Hepatocyte (in vitro differentiated cells): ENCODE results near the gene KCNQ5. TPM values are rescaled to one million over a fixed set of nuclear protein-coding genes. Genes with fewer than 3 reads are reported as not detected.

Experiments used
- DNase-seq: peaks from one replicate; pipeline ENCODE4 v3.0.0-alpha.2; 2016; ENCODE audit warnings: low spot score
- H2AFZ ChIP-seq: fragments of 200-600 bp; sonication (generic); 2 replicates; pipeline ENCODE4 v1.6.0; 2016; ENCODE audit warnings: antibody characterized with exemption, mild to moderate bottlenecking
- H3K27ac ChIP-seq: fragments of 200-600 bp; sonication (generic); 2 replicates; pipeline ENCODE4 v1.5.1; 2016; ENCODE audit warnings: mild to moderate bottlenecking
- H3K27me3 ChIP-seq: fragments of 200-600 bp; sonication (generic); 2 replicates; pipeline ENCODE4 v1.6.1; 2016
- H3K36me3 ChIP-seq: fragments of 200-600 bp; sonication (generic); replicated peaks from 2 replicates; pipeline ENCODE4 v1.5.1; 2016; ENCODE audit warnings: low read depth; ENCODE audit not compliant: insufficient read depth
- H3K4me1 ChIP-seq: fragments of 200-600 bp; sonication (generic); 2 replicates; pipeline ENCODE4 v1.5.1; 2016; ENCODE audit warnings: mild to moderate bottlenecking, moderate library complexity; ENCODE audit not compliant: insufficient read depth
- H3K4me2 ChIP-seq: fragments of 200-600 bp; sonication (generic); 2 replicates; pipeline ENCODE4 v1.6.0; 2016
- H3K4me3 ChIP-seq: fragments of 200-600 bp; sonication (generic); 2 replicates; pipeline ENCODE4 v1.5.1; 2016; ENCODE audit warnings: mild to moderate bottlenecking
- H3K79me2 ChIP-seq: fragments of 200-600 bp; sonication (generic); 2 replicates; pipeline ENCODE4 v1.6.0; 2017; ENCODE audit warnings: mild to moderate bottlenecking
- H3K9me2 ChIP-seq: fragments of 200-600 bp; sonication (generic); replicated peaks from 2 replicates; pipeline ENCODE4 v1.6.0; 2017; ENCODE audit warnings: mild to moderate bottlenecking; ENCODE audit not compliant: insufficient read depth
- H3K9me3 ChIP-seq: fragments of 200-600 bp; sonication (generic); 2 replicates; pipeline ENCODE4 v1.5.1; 2016; ENCODE audit warnings: low read depth, mild to moderate bottlenecking
- H4K20me1 ChIP-seq: fragments of 200-600 bp; sonication (generic); 2 replicates; pipeline ENCODE4 v1.6.0; 2016; ENCODE audit warnings: mild to moderate bottlenecking; ENCODE audit not compliant: insufficient read depth, poor library complexity, severe bottlenecking
- CTCF ChIP-seq: fragments of 200-600 bp; sonication (generic); IDR thresholded peaks from 2 replicates; pipeline ENCODE4 v1.5.1; 2016; ENCODE audit warnings: antibody characterized with exemption, mild to moderate bottlenecking; ENCODE audit not compliant: poor library complexity
- EZH2 ChIP-seq: fragments of 200-600 bp; sonication (generic); IDR thresholded peaks from 2 replicates; pipeline ENCODE4 v1.6.1; 2016; ENCODE audit warnings: antibody characterized with exemption, mild to moderate bottlenecking, borderline replicate concordance
- EZH2phosphoT487 ChIP-seq: fragments of 200-600 bp; sonication (generic); IDR thresholded peaks from one replicate; pipeline ENCODE4 v1.6.1; 2018; ENCODE audit warnings: antibody characterized with exemption, mild to moderate bottlenecking, low read depth, moderate library complexity; ENCODE audit not compliant: unreplicated experiment, severe bottlenecking
- whole genome bisulfite sequencing: methylation state at CpG from one replicate; pipeline ENCODE4 v1.1.6; 2016; ENCODE audit warnings: low lambda C conversion rate; ENCODE audit errors: missing lambda C conversion rate; 5-methylcytosine and 5-hydroxymethylcytosine counted together
- polyA plus RNA-seq: library from polyadenylated mRNA; unstranded; fragments of >200 nt; fragmentation: Nextera tagmentation; extraction: Ambion mirVana; gene quantifications from 2 replicates; pipeline ENCODE4 v1.2.1, GENCODE V29; 2016
- total RNA-seq: library from RNA; depleted of rRNA; stranded (reverse); fragments of >200 nt; gene quantifications from 2 replicates; pipeline ENCODE4 v1.2.3, GENCODE V29; 2014

KCNQ5 gene
- total and polyA plus RNA-seq, 2 experiments from 2014 or later, result 1.6 to 2.0 TPM

DNA sequence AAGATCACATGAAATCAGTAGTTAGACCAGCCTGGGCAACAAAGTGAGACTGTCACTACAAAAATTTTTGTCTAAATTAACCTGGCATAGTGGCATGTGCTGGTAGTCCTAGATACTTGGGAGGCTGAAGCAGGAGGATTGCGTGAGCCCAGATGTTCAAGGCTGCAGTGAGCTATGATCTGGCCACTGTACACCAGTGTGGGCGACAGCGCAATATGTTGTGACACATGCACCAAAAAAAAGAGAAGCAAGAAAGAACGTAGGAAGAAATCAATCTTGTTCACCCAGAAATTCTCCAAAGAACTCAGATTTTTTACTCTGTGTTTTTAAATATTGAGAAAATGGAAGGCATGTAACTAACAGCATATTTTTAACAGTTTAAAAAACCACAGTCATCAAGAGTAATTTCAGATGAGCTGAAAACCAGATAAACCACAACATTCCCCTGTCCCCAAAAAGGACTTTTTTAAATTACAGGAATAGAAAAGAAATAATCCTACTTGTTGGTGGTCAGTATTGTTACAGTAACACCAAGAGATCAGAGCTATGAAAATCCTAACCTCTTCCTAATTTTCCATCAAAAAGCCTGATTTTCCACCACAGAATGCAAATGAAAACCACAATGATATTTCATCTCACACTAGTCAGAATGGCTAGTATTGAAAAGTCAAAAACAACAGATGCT, 363.3 kb downstream of the KCNQ5 start:
- TF ChIP-seq CTCF (no peak), EZH2phosphoT487 (no peak), EZH2 (no peak)
- H3K9me2 ChIP-seq, result no peaks in the 10 kb centered on the region
- H3K79me2 ChIP-seq, result no peaks in the 10 kb centered on the region

DNA sequence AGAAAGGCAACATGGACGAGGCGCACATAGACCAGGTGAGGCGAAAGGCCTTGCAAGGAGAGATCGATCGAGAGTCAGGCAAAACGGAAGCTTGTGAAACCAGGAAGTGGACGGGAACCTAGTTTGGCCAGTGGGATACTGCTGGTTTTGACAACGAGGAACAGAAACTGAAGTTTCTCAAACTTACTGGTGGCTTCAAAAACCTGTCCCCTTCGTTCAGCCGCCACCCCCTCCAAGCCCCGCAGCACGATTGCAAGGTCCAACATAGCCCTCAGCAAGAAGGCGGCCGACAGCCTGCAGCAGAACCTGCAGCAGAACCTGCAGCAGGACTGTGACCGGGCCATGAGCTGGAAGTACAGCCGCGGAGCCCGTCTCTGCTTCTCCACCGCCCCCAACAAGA, 365.4 kb downstream of the KCNQ5 start:
- TF ChIP-seq CTCF, result no peak
- TF ChIP-seq EZH2phosphoT487, result no peak
- TF ChIP-seq EZH2, result no peak
- no peaks in the 10 kb centered on the region for H4K20me1 ChIP-seq
- H2AFZ ChIP-seq, result no peak overlapping the region
- 93% methylated on average over 18 of the region's 19 CpGs for WGBS
- no peaks in the 10 kb centered on the region for H3K9me2 ChIP-seq
- no peak overlapping the region for H3K4me3 ChIP-seq
- no peaks in the 10 kb centered on the region for H3K4me1 ChIP-seq
- H3K27me3 ChIP-seq, result no peaks in the 10 kb centered on the region
- H3K27ac ChIP-seq, result no peak overlapping the region
- no peak overlapping the region for H3K4me2 ChIP-seq
- H3K36me3 ChIP-seq, result no peaks in the 10 kb centered on the region
- DNase-seq, result no peak
- H3K9me3 ChIP-seq, result no peaks in the 10 kb centered on the region
- no peaks in the 10 kb centered on the region for H3K79me2 ChIP-seq

More for the DNA sequence above, 363.3 kb downstream of the KCNQ5 start:
- H3K36me3 ChIP-seq, result no peaks in the 10 kb centered on the region
- 88% methylated on average over 4 of the region's 4 CpGs for WGBS
- no peak overlapping the region for H2AFZ ChIP-seq
- no peaks in the 10 kb centered on the region for H3K4me1 ChIP-seq
- no peak overlapping the region for H3K27ac ChIP-seq
- no peaks in the 10 kb centered on the region for H3K27me3 ChIP-seq
- H3K9me3 ChIP-seq, result no peaks in the 10 kb centered on the region
- H3K4me3 ChIP-seq, result no peak overlapping the region
- no peak overlapping the region for H3K4me2 ChIP-seq
- H4K20me1 ChIP-seq, result no peaks in the 10 kb centered on the region
- DNase-seq, result no peak

DNA sequence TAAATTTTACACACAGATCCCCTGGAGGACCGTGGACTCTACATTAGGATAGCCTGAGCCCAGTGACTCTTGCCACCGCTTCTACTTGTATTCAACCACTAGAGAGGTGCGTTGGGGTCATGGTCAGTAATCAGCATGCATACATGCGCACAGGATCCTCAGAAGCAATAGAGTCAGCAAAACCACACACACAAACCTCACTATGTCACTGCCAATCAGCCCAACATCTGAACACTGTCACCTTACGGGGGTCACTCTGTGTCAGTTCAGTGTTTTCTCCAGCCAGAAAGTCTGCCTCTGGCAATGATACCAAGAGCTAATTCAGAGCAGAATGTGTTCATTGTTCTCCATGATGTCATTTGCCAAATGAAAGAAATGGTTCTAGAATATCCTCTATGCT, 378.1 kb downstream of the KCNQ5 start:
- H3K79me2 ChIP-seq, result no peaks in the 10 kb centered on the region
- TF ChIP-seq EZH2phosphoT487 (no peak), EZH2 (no peak), CTCF (no peak)
- no peak overlapping the region for H3K4me2 ChIP-seq
- H2AFZ ChIP-seq, result no peak overlapping the region
- no peaks in the 10 kb centered on the region for H3K9me3 ChIP-seq
- DNase-seq, result no peak
- H3K27ac ChIP-seq, result no peak overlapping the region
- H3K4me3 ChIP-seq, result no peak overlapping the region
- H4K20me1 ChIP-seq, result no peaks in the 10 kb centered on the region
- no peaks in the 10 kb centered on the region for H3K9me2 ChIP-seq
- no peaks in the 10 kb centered on the region for H3K27me3 ChIP-seq
- H3K4me1 ChIP-seq, result no peaks in the 10 kb centered on the region
- 85% methylated on average over 5 of the region's 5 CpGs for WGBS
- H3K36me3 ChIP-seq, result no peaks in the 10 kb centered on the region
